K562 (cell line): Measurements from ENCODE around the gene KCP. TPM values are rescaled to one million over a fixed set of nuclear protein-coding genes. Genes with fewer than 3 reads are reported as not detected.

ENCODE experiments used
- CBX2 ChIP-seq: fragments of 200-600 bp; sonication (generic); IDR thresholded peaks from one replicate; pipeline ENCODE4 v1.6.1; 2012; ENCODE audit warnings: mild to moderate bottlenecking, low read length, inconsistent platforms; ENCODE audit not compliant: insufficient read depth, poor library complexity, severe bottlenecking
- EP300 ChIP-seq: IDR thresholded peaks from 2 replicates; pipeline ENCODE4 v1.6.1; 2012; ENCODE audit warnings: low read length, improper control_type of control experiment
- GATAD2A ChIP-seq: fragments of 450-650 bp; IDR thresholded peaks from 2 replicates; pipeline ENCODE4 v1.6.1; 2017
- KDM4B ChIP-seq, 2 experiments: fragments of 450-650 bp in 1 of 2; sonication (generic) in 1 of 2; IDR thresholded peaks; 2 replicates each; pipeline ENCODE4 v1.6.1; 2016 to 2017; ENCODE audit warnings: borderline replicate concordance in 2 of 2, antibody characterized with exemption in 1 of 2, low read depth in 1 of 2, mild to moderate bottlenecking in 1 of 2
- MAZ ChIP-seq, 2 experiments: fragments of 450-650 bp in 1 of 2; sonication (generic) in 1 of 2; formaldehyde crosslinking; IDR thresholded peaks in 1 of 2; conservative IDR thresholded peaks in 1 of 2; 2 replicates each; pipeline versions ENCODE4 v1.4.0 to v1.5.0; 2020; ENCODE audit warnings: mild to moderate bottlenecking in 1 of 2, missing genetic modification reagents in 1 of 2
- NR2F6 ChIP-seq: fragments of 450-650 bp; formaldehyde crosslinking; IDR thresholded peaks from 2 replicates; pipeline ENCODE4 v1.4.0; 2020; ENCODE audit warnings: mild to moderate bottlenecking
- ZBTB7A ChIP-seq: IDR thresholded peaks from 2 replicates; pipeline ENCODE4 v1.6.1; 2011; ENCODE audit warnings: low read depth, mild to moderate bottlenecking, low read length, moderate library complexity, borderline replicate concordance; ENCODE audit not compliant: control insufficient read depth
- ZNF23 ChIP-seq: fragments of 250-450 bp; sonication (Bioruptor Pico); IDR thresholded peaks from 2 replicates; pipeline ENCODE4 v1.4.0; 2020; ENCODE audit warnings: mild to moderate bottlenecking
- ZNF263 ChIP-seq: sonication (generic); formaldehyde crosslinking; IDR thresholded peaks from 2 replicates; pipeline ENCODE4 v1.8.0; 2022; ENCODE audit warnings: mild to moderate bottlenecking, missing genetic modification reagents, borderline replicate concordance
- ZNF316 ChIP-seq: fragments of 450-650 bp; IDR thresholded peaks from 2 replicates; pipeline ENCODE4 v1.6.1; 2016
- ZNF695 ChIP-seq: fragments of 450-650 bp; formaldehyde crosslinking; IDR thresholded peaks from 2 replicates; pipeline ENCODE4 v1.4.0; 2020; ENCODE audit warnings: mild to moderate bottlenecking, moderate library complexity
- ZNF785 ChIP-seq: fragments of 250-450 bp; sonication (Bioruptor Pico); IDR thresholded peaks from 2 replicates; pipeline ENCODE4 v1.4.0; 2020; ENCODE audit warnings: mild to moderate bottlenecking
- polyA plus RNA-seq, 8 experiments: library from polyadenylated mRNA; depleted of rRNA in 4 of 8; stranded (reverse) in 5 of 8; unstranded in 3 of 8; fragments of >200 nt; fragmentation: Nextera tagmentation in 2 of 8; fragmentation: Illumina TruSeq in 1 of 8; extraction: Ambion mirVana in 2 of 8; extraction: Trizol in 1 of 8; gene quantifications; 2 replicates each; pipeline versions ENCODE4 v1.2.1 to v1.2.3, GENCODE V29; 2011 to 2014; ENCODE audit warnings: inconsistent platforms in 1 of 8, missing spikeins in 1 of 8
- total RNA-seq, 7 experiments: library from RNA; depleted of rRNA in 6 of 7; stranded (reverse); fragments of >200 nt in 6 of 7; fragmentation: Illumina TruSeq in 2 of 7; extraction: Trizol in 2 of 7; gene quantifications; 2 replicates each; pipeline versions ENCODE4 v1.2.1 to v1.2.3, GENCODE V29; 2011 to 2021; ENCODE audit warnings: low replicate concordance in 1 of 7
- TF ChIP-seq, protein P1 (sequence below): fragments of 250-450 bp; sonication (Bioruptor Pico); IDR thresholded peaks from 2 replicates; pipeline ENCODE4 v1.4.0; 2020; ENCODE audit warnings: mild to moderate bottlenecking, moderate library complexity
- TF ChIP-seq, protein P2 (sequence below): sonication (generic); formaldehyde crosslinking; IDR thresholded peaks from 2 replicates; pipeline ENCODE4 v1.8.0; 2022; ENCODE audit warnings: mild to moderate bottlenecking, missing genetic modification reagents, borderline replicate concordance
- TF ChIP-seq, protein P3 (sequence below), 2 experiments: fragments of 450-650 bp; IDR thresholded peaks; 2 replicates each; pipeline ENCODE4 v1.6.1; 2016; ENCODE audit warnings: mild to moderate bottlenecking in 2 of 2, borderline replicate concordance in 1 of 2, low read depth in 1 of 2, moderate library complexity in 1 of 2

KCP gene
- total and polyA plus RNA-seq, 9 of the 15 experiments (the other 6 are each of a cell fraction or from before 2014, with no cell fraction given), result 0.06 to 0.17 (median 0.12) TPM; not detected in 3

DNA sequence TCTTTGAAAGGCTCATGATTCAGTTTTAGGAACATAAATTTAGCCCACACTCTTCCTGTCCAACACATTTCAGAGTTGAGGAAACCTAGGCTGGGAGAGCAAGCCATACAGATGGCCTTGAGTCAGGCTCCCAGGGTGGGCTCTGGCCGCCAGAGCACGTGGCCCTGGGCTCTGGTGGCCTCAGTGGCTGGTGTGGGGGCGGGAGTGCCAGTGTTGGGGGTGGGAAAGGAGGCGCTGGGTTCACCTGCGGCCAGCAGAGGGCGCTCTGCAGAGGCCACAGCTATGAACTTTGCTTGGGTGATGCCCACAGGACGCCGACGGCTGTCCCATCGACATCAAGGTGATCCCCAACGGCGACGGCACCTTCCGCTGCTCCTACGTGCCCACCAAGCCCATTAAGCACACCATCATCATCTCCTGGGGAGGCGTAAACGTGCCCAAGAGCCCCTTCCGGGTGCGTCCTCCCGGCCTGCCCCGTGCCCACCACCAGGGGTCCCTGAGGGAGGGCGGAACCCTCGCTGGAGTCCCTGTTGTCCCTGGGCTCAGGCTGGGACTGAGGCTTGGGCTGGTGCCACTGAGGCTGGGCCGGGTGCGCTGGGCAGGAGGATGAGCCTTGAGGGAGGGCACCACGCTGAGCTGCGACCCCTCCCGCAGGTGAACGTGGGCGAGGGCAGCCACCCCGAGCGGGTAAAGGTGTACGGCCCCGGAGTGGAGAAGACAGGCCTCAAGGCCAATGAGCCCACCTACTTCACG is 68.4 kb downstream of the KCP start (continued):
- TF ChIP-seq, protein P1, sequence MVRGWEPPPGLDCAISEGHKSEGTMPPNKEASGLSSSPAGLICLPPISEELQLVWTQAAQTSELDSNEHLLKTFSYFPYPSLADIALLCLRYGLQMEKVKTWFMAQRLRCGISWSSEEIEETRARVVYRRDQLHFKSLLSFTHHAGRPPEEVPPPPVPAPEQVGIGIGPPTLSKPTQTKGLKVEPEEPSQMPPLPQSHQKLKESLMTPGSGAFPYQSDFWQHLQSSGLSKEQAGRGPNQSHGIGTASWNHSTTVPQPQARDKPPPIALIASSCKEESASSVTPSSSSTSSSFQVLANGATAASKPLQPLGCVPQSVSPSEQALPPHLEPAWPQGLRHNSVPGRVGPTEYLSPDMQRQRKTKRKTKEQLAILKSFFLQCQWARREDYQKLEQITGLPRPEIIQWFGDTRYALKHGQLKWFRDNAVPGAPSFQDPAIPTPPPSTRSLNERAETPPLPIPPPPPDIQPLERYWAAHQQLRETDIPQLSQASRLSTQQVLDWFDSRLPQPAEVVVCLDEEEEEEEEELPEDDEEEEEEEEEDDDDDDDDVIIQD (CRISPR knock-in tag), result no peak
- no peak for TF ChIP-seq ZNF316
- TF ChIP-seq GATAD2A, result 0 out of 2 replicates have a peak, but pooled peaks have one; percentile 26
- TF ChIP-seq, protein P2, sequence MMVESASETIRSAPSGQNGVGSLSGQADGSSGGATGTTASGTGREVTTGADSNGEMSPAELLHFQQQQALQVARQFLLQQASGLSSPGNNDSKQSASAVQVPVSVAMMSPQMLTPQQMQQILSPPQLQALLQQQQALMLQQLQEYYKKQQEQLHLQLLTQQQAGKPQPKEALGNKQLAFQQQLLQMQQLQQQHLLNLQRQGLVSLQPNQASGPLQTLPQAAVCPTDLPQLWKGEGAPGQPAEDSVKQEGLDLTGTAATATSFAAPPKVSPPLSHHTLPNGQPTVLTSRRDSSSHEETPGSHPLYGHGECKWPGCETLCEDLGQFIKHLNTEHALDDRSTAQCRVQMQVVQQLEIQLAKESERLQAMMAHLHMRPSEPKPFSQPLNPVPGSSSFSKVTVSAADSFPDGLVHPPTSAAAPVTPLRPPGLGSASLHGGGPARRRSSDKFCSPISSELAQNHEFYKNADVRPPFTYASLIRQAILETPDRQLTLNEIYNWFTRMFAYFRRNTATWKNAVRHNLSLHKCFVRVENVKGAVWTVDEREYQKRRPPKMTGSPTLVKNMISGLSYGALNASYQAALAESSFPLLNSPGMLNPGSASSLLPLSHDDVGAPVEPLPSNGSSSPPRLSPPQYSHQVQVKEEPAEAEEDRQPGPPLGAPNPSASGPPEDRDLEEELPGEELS (CRISPR knock-in tag), result 0 out of 2 replicates have a peak, but pooled peaks have one; percentile 58
- TF ChIP-seq ZNF785 (CRISPR knock-in tag), result no peak
- no peak for TF ChIP-seq ZNF695
- no peak for TF ChIP-seq CBX2
- no peak for TF ChIP-seq EP300
- TF ChIP-seq, protein P3, sequence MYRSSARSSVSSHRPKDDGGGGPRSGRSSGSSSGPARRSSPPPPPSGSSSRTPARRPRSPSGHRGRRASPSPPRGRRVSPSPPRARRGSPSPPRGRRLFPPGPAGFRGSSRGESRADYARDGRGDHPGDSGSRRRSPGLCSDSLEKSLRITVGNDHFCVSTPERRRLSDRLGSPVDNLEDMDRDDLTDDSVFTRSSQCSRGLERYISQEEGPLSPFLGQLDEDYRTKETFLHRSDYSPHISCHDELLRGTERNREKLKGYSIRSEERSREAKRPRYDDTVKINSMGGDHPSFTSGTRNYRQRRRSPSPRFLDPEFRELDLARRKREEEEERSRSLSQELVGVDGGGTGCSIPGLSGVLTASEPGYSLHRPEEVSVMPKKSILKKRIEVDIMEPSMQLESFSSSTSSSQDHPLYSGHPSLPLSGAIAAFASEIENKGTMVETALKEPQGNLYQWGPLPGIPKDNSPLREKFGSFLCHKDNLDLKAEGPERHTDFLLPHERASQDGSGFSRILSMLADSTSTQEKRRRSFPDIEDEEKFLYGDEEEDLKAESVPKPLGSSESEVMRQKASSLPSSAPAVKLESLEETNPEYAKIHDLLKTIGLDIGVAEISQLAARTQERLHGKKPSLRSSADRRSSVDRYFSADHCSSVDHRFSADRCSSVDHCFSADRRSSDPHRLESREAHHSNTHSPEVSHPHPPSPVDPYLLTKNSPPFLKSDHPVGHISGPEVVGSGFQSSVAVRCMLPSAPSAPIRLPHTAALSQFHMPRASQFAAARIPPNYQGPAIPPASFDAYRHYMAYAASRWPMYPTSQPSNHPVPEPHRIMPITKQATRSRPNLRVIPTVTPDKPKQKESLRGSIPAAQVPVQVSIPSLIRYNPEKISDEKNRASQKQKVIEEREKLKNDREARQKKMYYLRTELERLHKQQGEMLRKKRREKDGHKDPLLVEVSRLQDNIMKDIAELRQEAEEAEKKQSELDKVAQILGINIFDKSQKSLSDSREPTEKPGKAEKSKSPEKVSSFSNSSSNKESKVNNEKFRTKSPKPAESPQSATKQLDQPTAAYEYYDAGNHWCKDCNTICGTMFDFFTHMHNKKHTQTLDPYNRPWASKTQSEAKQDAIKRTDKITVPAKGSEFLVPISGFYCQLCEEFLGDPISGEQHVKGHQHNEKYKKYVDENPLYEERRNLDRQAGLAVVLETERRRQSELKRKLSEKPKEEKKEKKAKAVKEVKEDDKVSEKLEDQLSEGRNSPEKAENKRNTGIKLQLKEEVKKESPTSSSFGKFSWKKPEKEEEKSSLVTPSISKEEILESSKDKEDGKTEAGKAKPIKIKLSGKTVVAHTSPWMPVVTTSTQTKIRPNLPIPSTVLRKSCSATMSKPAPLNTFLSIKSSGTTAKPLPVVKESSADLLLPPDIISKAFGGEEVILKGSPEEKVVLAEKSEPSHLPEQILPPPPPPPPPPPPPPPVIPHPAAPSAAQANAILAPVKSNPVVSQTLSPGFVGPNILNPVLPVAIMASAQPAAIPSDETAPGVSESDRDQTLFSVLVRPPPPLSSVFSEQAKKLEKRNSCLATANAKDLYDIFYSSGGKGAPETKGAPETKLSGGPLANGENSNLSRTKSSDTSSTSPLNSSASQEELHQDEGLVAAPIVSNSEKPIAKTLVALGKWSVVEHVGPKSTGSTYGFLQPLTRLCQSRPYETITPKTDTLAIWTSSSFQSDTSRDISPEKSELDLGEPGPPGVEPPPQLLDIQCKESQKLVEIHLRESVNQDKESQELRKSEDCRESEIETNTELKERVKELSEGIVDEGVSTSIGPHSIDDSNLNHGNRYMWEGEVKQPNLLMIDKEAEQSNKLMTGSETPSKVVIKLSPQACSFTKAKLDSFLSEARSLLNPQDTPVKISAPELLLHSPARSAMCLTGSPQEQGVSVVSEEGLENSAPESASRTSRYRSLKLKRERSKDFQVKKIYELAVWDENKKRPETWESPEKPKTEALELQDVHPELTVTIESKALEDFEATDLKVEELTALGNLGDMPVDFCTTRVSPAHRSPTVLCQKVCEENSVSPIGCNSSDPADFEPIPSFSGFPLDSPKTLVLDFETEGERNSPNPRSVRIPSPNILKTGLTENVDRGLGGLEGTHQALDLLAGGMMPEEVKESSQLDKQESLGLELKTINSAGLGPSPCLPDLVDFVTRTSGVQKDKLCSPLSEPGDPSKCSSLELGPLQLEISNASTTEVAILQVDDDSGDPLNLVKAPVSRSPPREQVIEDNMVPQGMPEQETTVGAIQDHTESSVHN (IDR thresholded peaks at IDR 0.05; ENCODE audit: borderline replicate concordance in 1 of 2, low read depth in 1 of 2), result no peak
- TF ChIP-seq ZNF23, result no peak
- TF ChIP-seq ZNF263, result peak; percentile 24; the same call in 1 of the 2 replicates
- peak; percentile 58; the same call in 1 of the 2 replicates for TF ChIP-seq ZBTB7A
- TF ChIP-seq NR2F6 (CRISPR knock-in tag), result no peak
- TF ChIP-seq KDM4B (IDR thresholded peaks at IDR 0.05; ENCODE audit: borderline replicate concordance in 2 of 2, low read depth in 1 of 2), result no peak
- TF ChIP-seq MAZ (CRISPR knock-in tag; conservative IDR thresholded peaks at IDR 0.05 in 1 of 2, IDR thresholded peaks at IDR 0.05 in 1 of 2), result peak; percentile 30 to 76; a peak in 2 of 4 replicates
